Keratinocyte (primary cell): ENCODE data around the gene CKAP2L. TPM values are rescaled to one million over a fixed set of nuclear protein-coding genes. Genes with fewer than 3 reads are reported as not detected.
A peak's percentile ranks its signal among the peaks of the same experiment; 100 is the strongest.

Experiments used
- DNase-seq: peaks from one replicate; pipeline ENCODE4 v3.0.0-alpha.2; 2011; ENCODE audit warnings: low read depth, missing footprints, low spot score
- FAIRE-seq: peaks from 2 replicates; lab custom pipeline; 2011; peaks lifted over from hg19 to GRCh38; lab: Jason Lieb, UNC
- H2AFZ ChIP-seq: 2 replicates; pipeline ENCODE4 v1.6.0; 2012; ENCODE audit warnings: low read length, control low read depth, inconsistent platforms; ENCODE audit not compliant: control insufficient read depth
- H3K27ac ChIP-seq: 2 replicates; pipeline ENCODE4 v1.5.1; 2011; ENCODE audit warnings: low read length; ENCODE audit not compliant: control insufficient read depth, insufficient read depth
- H3K27me3 ChIP-seq: 3 replicates; pipeline ENCODE4 v1.6.0; 2011; ENCODE audit warnings: low read length; ENCODE audit not compliant: control insufficient read depth, insufficient read depth; ENCODE audit errors: extremely low read depth
- H3K36me3 ChIP-seq, 2 experiments: 2 replicates in 1 of 2; 3 replicates in 1 of 2; pipeline ENCODE4 v1.5.1; 2011; ENCODE audit warnings: low read length in 2 of 2, mild to moderate bottlenecking in 1 of 2; ENCODE audit not compliant: control insufficient read depth in 2 of 2, insufficient read depth in 2 of 2; ENCODE audit errors: extremely low read depth in 1 of 2
- H3K4me1 ChIP-seq: 3 replicates; pipeline ENCODE4 v1.5.1; 2011; ENCODE audit warnings: low read length; ENCODE audit not compliant: control insufficient read depth, insufficient read depth; ENCODE audit errors: extremely low read depth
- H3K4me2 ChIP-seq: 3 replicates; pipeline ENCODE4 v1.6.0; 2011; ENCODE audit warnings: low read depth, low read length; ENCODE audit not compliant: control insufficient read depth, insufficient read depth; ENCODE audit errors: extremely low read depth
- H3K4me3 ChIP-seq, 3 experiments: fragments of 200-600 bp in 1 of 3; sonication (generic) in 1 of 3; 2 replicates in 2 of 3; 3 replicates in 1 of 3; pipeline ENCODE4 v1.5.1; 2011 to 2016; ENCODE audit warnings: low read length in 3 of 3, mild to moderate bottlenecking in 3 of 3, control low read depth in 2 of 3, inconsistent platforms in 1 of 3, low read depth in 1 of 3, mixed read lengths in 1 of 3, mixed run types in 1 of 3, moderate library complexity in 1 of 3; ENCODE audit not compliant: control insufficient read depth in 2 of 3, insufficient read depth in 2 of 3; ENCODE audit errors: extremely low read depth in 1 of 3
- H3K79me2 ChIP-seq: 2 replicates; pipeline ENCODE4 v1.6.0; 2012; ENCODE audit warnings: low read length; ENCODE audit not compliant: control insufficient read depth, insufficient read depth
- H3K9ac ChIP-seq: 3 replicates; pipeline ENCODE4 v1.6.0; 2011; ENCODE audit warnings: low read length; ENCODE audit not compliant: control insufficient read depth, insufficient read depth; ENCODE audit errors: extremely low read depth
- H3K9me1 ChIP-seq: 3 replicates; pipeline ENCODE4 v1.6.0; 2011; ENCODE audit warnings: low read length; ENCODE audit not compliant: control insufficient read depth, insufficient read depth; ENCODE audit errors: extremely low read depth
- H3K9me3 ChIP-seq: 2 replicates; pipeline ENCODE4 v1.5.1; 2012; ENCODE audit warnings: low read depth, low read length; ENCODE audit not compliant: control insufficient read depth
- H4K20me1 ChIP-seq: 3 replicates; pipeline ENCODE4 v1.6.0; 2011; ENCODE audit warnings: low read length; ENCODE audit not compliant: control insufficient read depth, insufficient read depth; ENCODE audit errors: extremely low read depth
- CTCF ChIP-seq, 3 experiments: IDR thresholded peaks in 1 of 3; conservative IDR thresholded peaks in 1 of 3; optimal IDR thresholded peaks in 1 of 3; 2 replicates in 2 of 3; 3 replicates in 1 of 3; pipeline versions ENCODE3 to v1.5.1; 2011; ENCODE audit warnings: low read length in 3 of 3, mild to moderate bottlenecking in 3 of 3, moderate library complexity in 2 of 3, control low read depth in 1 of 3, inconsistent platforms in 1 of 3; ENCODE audit not compliant: insufficient read depth in 2 of 3; ENCODE audit errors: extremely low read depth in 1 of 3
- EZH2 ChIP-seq: IDR thresholded peaks from one replicate; pipeline ENCODE4 v1.6.1; 2012; ENCODE audit warnings: inconsistent platforms, mild to moderate bottlenecking, low read length, moderate library complexity
- dilution Hi-C: fragments of 300-500 bp; cut with MboI; formaldehyde crosslinking; loops from one replicate; pipeline ENCODE4 v1.7.0; 2020; ENCODE audit warnings: low sequenced_read_pairs; ENCODE audit not compliant: extremely low pct_ligation_motif_present
- polyA plus RNA-seq, 5 experiments: library from polyadenylated mRNA; depleted of rRNA in 3 of 5; stranded (reverse) in 3 of 5; stranded (forward) in 1 of 5; unstranded in 1 of 5; fragments of >200 nt; gene quantifications; 1 replicate in 1 of 5; 2 replicates in 3 of 5; 3 replicates in 1 of 5; pipeline versions ENCODE4 v1.2.1 to v1.2.3, GENCODE V29; 2011 to 2012; ENCODE audit warnings: missing spikeins in 2 of 5, low read depth in 1 of 5, low replicate concordance in 1 of 5

Gene CKAP2L
- polyA plus RNA-seq, 1 donor (not counting 4 experiments of a cell fraction or from before 2014, with no cell fraction given): 10.9 TPM

DNA sequence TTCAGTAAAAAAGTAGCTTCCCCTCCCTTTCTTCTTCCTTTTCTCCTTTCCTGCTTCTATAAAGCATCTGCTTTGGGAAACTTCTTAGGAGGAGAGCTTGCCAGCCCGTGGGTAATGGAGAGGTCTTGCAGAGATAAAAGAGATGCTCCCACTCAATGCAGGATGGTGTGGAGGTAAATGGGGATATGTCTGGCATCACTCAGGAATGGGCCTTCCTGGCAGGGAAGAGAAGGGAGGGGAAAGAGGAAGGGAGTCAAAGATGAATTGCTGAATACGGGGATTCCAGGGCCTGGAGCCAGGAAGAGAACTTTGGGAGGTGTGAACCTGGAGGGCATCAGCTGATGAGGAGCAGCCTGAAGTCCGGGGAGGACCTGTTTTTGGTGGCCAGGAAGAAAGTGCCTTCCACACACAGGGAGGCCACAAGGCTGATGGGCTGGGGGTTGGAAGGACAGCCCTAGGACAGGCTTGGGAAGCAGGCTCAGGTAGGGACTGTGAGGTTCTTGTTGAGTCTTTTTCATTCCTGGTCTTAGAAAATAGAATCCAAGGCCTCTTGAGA, 46.9 kb upstream of the CKAP2L start:
- H3K79me2 ChIP-seq: no peaks in the 10 kb centered on the region
- no peak overlapping the region for H3K4me3 ChIP-seq
- H3K4me1 ChIP-seq: peaks cover 50% of the 10 kb centered on the region
- peak overlapping the region; percentile 70 for H3K9ac ChIP-seq
- peak overlapping the region; percentile 22 for H3K4me2 ChIP-seq
- H3K9me1 ChIP-seq: no peaks in the 10 kb centered on the region
- H3K27ac ChIP-seq: peak overlapping the region; percentile 99
- no peaks in the 10 kb centered on the region for H3K9me3 ChIP-seq
- TF ChIP-seq EZH2: no peak
- TF ChIP-seq CTCF (optimal IDR thresholded peaks at IDR 0.05 in 1 of 3, IDR thresholded peaks at IDR 0.05 in 1 of 3, conservative IDR thresholded peaks at IDR 0.05 in 1 of 3; ENCODE audit: extremely low read depth in 1 of 3, insufficient read depth in 2 of 3, low read length in 3 of 3): no peak
- DNase-seq (no peak), FAIRE-seq (no peak)
- no peaks in the 10 kb centered on the region for H3K36me3 ChIP-seq
- peak overlapping the region; percentile 55 for H2AFZ ChIP-seq
- H3K27me3 ChIP-seq: no peaks in the 10 kb centered on the region
- dilution Hi-C loops: no loop called here
- no peaks in the 10 kb centered on the region for H4K20me1 ChIP-seq

GRCh38 chr2:112809112-112809511, 44.7 kb upstream of the CKAP2L start:
- Histone ChIP-seq H3K27ac (no peak overlapping the region), H3K36me3 (no peaks in the 10 kb centered on the region), H3K27me3 (no peaks in the 10 kb centered on the region), H3K4me3 (no peak overlapping the region), H3K4me1 (peaks cover 50% of the 10 kb centered on the region), H3K4me2 (no peak overlapping the region), H3K9me1 (no peaks in the 10 kb centered on the region), H3K9ac (no peak overlapping the region), H4K20me1 (no peaks in the 10 kb centered on the region), H3K9me3 (no peaks in the 10 kb centered on the region), H2AFZ (no peak overlapping the region), H3K79me2 (no peaks in the 10 kb centered on the region)
- FAIRE-seq (no peak), DNase-seq (no peak)
- TF ChIP-seq CTCF (optimal IDR thresholded peaks at IDR 0.05 in 1 of 3, IDR thresholded peaks at IDR 0.05 in 1 of 3, conservative IDR thresholded peaks at IDR 0.05 in 1 of 3; ENCODE audit: extremely low read depth in 1 of 3, insufficient read depth in 2 of 3, low read length in 3 of 3) (no peak), EZH2 (no peak)
- dilution Hi-C loops: no loop called here
